Esophagus squamous epithelium (tissue), 5 donors: ENCODE measurements around the gene PEX1. TPM values are rescaled to one million over a fixed set of nuclear protein-coding genes. Genes with fewer than 3 reads are reported as not detected.

ENCODE experiments used
- DNase-seq: peaks from one replicate; lab custom pipeline; 2025; lab: John Stamatoyannopoulos, UW
- H3K27ac ChIP-seq, 4 donors: fragments of 200-600 bp; sonication (generic); one replicate each; pipeline ENCODE4 v1.5.1; 2016 to 2019; ENCODE audit warnings: mild to moderate bottlenecking in 1 of 4
- H3K27me3 ChIP-seq, 4 donors: fragments of 200-600 bp; sonication (generic); 1 replicate in 3 of 4; 2 replicates in 1 of 4; pipeline versions ENCODE4 v1.5.1 to v1.6.0; 2017 to 2021; ENCODE audit warnings: antibody characterized with exemption in 1 of 4
- H3K36me3 ChIP-seq, 3 donors: fragments of 200-600 bp; sonication (generic); one replicate each; pipeline ENCODE4 v1.5.1; 2016 to 2019
- H3K4me1 ChIP-seq, 3 donors: fragments of 200-600 bp; sonication (generic); one replicate each; pipeline ENCODE4 v1.5.1; 2017 to 2019
- H3K4me3 ChIP-seq, 4 donors: fragments of 200-600 bp; sonication (generic); 1 replicate in 3 of 4; 2 replicates in 1 of 4; pipeline ENCODE4 v1.5.1; 2016 to 2019; ENCODE audit warnings: mild to moderate bottlenecking in 2 of 4, moderate library complexity in 1 of 4
- H3K9me3 ChIP-seq, 3 donors: fragments of 200-600 bp; sonication (generic); one replicate each; pipeline ENCODE4 v1.5.1; 2016 to 2019
- CTCF ChIP-seq, 6 experiments: fragments of 450-650 bp in 4 of 6; fragments of 200-600 bp in 2 of 6; sonication (generic) in 2 of 6; IDR thresholded peaks; one replicate each; pipeline ENCODE4 v1.5.1; 2016 to 2019; ENCODE audit warnings: antibody characterized with exemption in 6 of 6, mild to moderate bottlenecking in 4 of 6, moderate library complexity in 4 of 6
- POLR2A ChIP-seq, 4 donors: fragments of 450-650 bp; IDR thresholded peaks; one replicate each; pipeline ENCODE4 v1.6.1; 2017; ENCODE audit warnings: antibody characterized with exemption in 4 of 4, mild to moderate bottlenecking in 4 of 4, moderate library complexity in 3 of 4
- WGBS, 2 donors: methylation state at CpG; one replicate each; pipeline ENCODE4 v1.1.5; 2018; 5-methylcytosine and 5-hydroxymethylcytosine counted together
- intact Hi-C: fragments of 100-400 bp; cut with DNase I; formaldehyde crosslinking; loops from one replicate; pipeline ENCODE4 v1.15.0; 2022
- total RNA-seq, 4 donors: library from RNA; depleted of rRNA; stranded (reverse); fragments of >200 nt; gene quantifications; one replicate each; pipeline ENCODE4 v1.1.0, GENCODE V29; 2016
- donor health status: DM: yes; HTN: yes; CAD: no.

PEX1 gene
- total RNA-seq, 4 donors from 2014 or later = 9.3 to 25.0 (median 13.2) TPM

DNA sequence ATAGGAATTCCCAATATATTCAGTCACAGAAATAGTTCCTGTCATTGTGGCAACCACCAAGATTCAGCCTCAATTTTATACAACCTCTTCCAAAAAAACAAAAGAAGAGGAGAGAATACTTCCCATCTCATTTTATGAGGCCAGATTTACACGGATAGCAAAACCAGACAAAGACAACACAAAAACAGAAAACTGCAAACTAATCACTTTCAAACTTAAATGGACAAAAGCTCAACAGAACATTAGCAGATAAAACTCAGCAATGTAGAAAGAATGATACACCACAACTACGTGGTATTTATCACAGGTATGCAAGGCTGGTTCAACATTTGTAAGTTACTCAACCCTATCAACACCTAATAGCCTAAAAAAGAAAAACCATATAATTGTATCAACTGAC is 22.0 kb downstream of the PEX1 start:
- TF ChIP-seq POLR2A (IDR thresholded peaks at IDR 0.05) (no peak), CTCF (IDR thresholded peaks at IDR 0.05) (no peak)
- H3K36me3 ChIP-seq = peaks cover 0 to 96% (median 4%) of the 10 kb centered on the region in 3 donors
- intact Hi-C loops = no loop called here
- WGBS, 2 donors = 79 to 81% methylated on average over 2 of the region's 2 CpGs
- H3K4me3 ChIP-seq = no peak overlapping the region
- no peak overlapping the region for H3K27ac ChIP-seq
- no peaks in the 10 kb centered on the region for H3K9me3 ChIP-seq
- DNase-seq = no peak
- no peaks in the 10 kb centered on the region for H3K27me3 ChIP-seq
- no peaks in the 10 kb centered on the region for H3K4me1 ChIP-seq

GRCh38 chr7:92504563-92504962 is 23.8 kb downstream of the PEX1 start:
- no peak for TF ChIP-seq CTCF (IDR thresholded peaks at IDR 0.05)
- Histone ChIP-seq H3K27me3 (no peaks in the 10 kb centered on the region), H3K4me1 (no peaks in the 10 kb centered on the region), H3K4me3 (no peak overlapping the region), H3K9me3 (no peaks in the 10 kb centered on the region), H3K27ac (no peak overlapping the region), H3K36me3 (peaks cover 0 to 97% (median 16%) of the 10 kb centered on the region in 3 donors)
- 89 to 91% methylated on average over 3 of the region's 3 CpGs for WGBS, 2 donors
- intact Hi-C loops = no loop called here
- no peak for DNase-seq

GRCh38 chr7:92503767-92504166 is 24.6 kb downstream of the PEX1 start:
- WGBS, 2 donors = 87 to 88% methylated on average over 2 of the region's 2 CpGs
- peaks cover 0 to 97% (median 16%) of the 10 kb centered on the region in 3 donors for H3K36me3 ChIP-seq
- intact Hi-C loops = no loop called here

GRCh38 chr7:92498557-92498956 is 29.8 kb downstream of the PEX1 start:
- TF ChIP-seq POLR2A (IDR thresholded peaks at IDR 0.05) (no peak), CTCF (IDR thresholded peaks at IDR 0.05) (no peak)
- WGBS, 2 donors = 79 to 95% methylated on average over 2 of the region's 2 CpGs
- intact Hi-C loops = no loop called here
- H3K36me3 ChIP-seq = peaks cover 0 to 100% (median 13%) of the 10 kb centered on the region in 3 donors
- H3K4me3 ChIP-seq = no peak overlapping the region
- no peak overlapping the region for H3K27ac ChIP-seq
- no peaks in the 10 kb centered on the region for H3K27me3 ChIP-seq
- no peaks in the 10 kb centered on the region for H3K4me1 ChIP-seq
- no peak for DNase-seq
- no peaks in the 10 kb centered on the region for H3K9me3 ChIP-seq

More at GRCh38 chr7:92503767-92504166, 24.6 kb downstream of the PEX1 start:
- no peaks in the 10 kb centered on the region for H3K4me1 ChIP-seq
- H3K27me3 ChIP-seq = no peaks in the 10 kb centered on the region
- no peak for DNase-seq
- no peak overlapping the region for H3K27ac ChIP-seq
- no peaks in the 10 kb centered on the region for H3K9me3 ChIP-seq
- H3K4me3 ChIP-seq = no peak overlapping the region
- TF ChIP-seq CTCF (IDR thresholded peaks at IDR 0.05) = no peak
- TF ChIP-seq POLR2A (IDR thresholded peaks at IDR 0.05) = no peak

GRCh38 chr7:92496876-92497275 is 31.4 kb downstream of the PEX1 start:
- no peak overlapping the region for H3K27ac ChIP-seq
- TF ChIP-seq CTCF (IDR thresholded peaks at IDR 0.05) = no peak
- TF ChIP-seq POLR2A (IDR thresholded peaks at IDR 0.05) = no peak
- peaks cover 5 to 100% (median 16%) of the 10 kb centered on the region in 3 donors for H3K36me3 ChIP-seq
- 89 to 93% methylated on average over 2 of the region's 2 CpGs for WGBS, 2 donors
- H3K4me3 ChIP-seq = no peak overlapping the region
- no peaks in the 10 kb centered on the region for H3K9me3 ChIP-seq
- H3K4me1 ChIP-seq = no peaks in the 10 kb centered on the region
- H3K27me3 ChIP-seq = no peaks in the 10 kb centered on the region
- DNase-seq = no peak
- intact Hi-C loops = no loop called here
